H1 (cell line): ENCODE data around the gene MRPL50. TPM values are rescaled to one million over a fixed set of nuclear protein-coding genes. Genes with fewer than 3 reads are reported as not detected.

ENCODE experiments used
- CTCF ChIA-PET: fragments of 300-600 bp; sonication (Branson Sonifier 250); formaldehyde crosslinking; loops from one replicate; lab custom pipeline; 2021; ENCODE audit not compliant: partially characterized antibody; lab: Charles Lee
- POLR2A ChIA-PET: fragments of 300-600 bp; sonication (Branson Sonifier 250); formaldehyde crosslinking; loops from one replicate; lab custom pipeline; 2021; ENCODE audit warnings: inconsistent platforms; ENCODE audit not compliant: partially characterized antibody; lab: Charles Lee
- DNase-seq, 2 experiments: peaks; one replicate each; pipeline versions ENCODE4 v3.0.0 to v3.0.0-alpha.2; 2010 to 2022; ENCODE audit warnings: low spot score in 2 of 2, low read depth in 1 of 2, mixed read lengths in 1 of 2
- FAIRE-seq: peaks from 2 replicates; lab custom pipeline; 2011; peaks lifted over from hg19 to GRCh38; lab: Jason Lieb, UNC
- H2AFZ ChIP-seq: 2 replicates; pipeline ENCODE4 v1.8.1; 2012; ENCODE audit warnings: low read length, inconsistent platforms
- H2AK5ac ChIP-seq: 2 replicates; pipeline ENCODE4 v1.6.1; 2013; ENCODE audit warnings: low read depth, low read length
- H2BK120ac ChIP-seq: replicated peaks from 2 replicates; pipeline ENCODE3; 2013; ENCODE audit warnings: low read depth, low read length, inconsistent platforms
- H2BK12ac ChIP-seq: 2 replicates; pipeline ENCODE4 v1.6.1; 2013; ENCODE audit warnings: low read depth, low read length
- H2BK15ac ChIP-seq: 2 replicates; pipeline ENCODE4 v1.6.1; 2013; ENCODE audit warnings: low read length
- H2BK20ac ChIP-seq: 2 replicates; pipeline ENCODE4 v1.6.1; 2013; ENCODE audit warnings: low read length
- H2BK5ac ChIP-seq: 2 replicates; pipeline ENCODE4 v1.6.1; 2013; ENCODE audit warnings: low read depth, low read length
- H3K14ac ChIP-seq: 2 replicates; pipeline ENCODE4 v1.6.1; 2013; ENCODE audit warnings: inconsistent platforms; ENCODE audit not compliant: insufficient read length
- H3K18ac ChIP-seq: 2 replicates; pipeline ENCODE4 v1.6.1; 2013; ENCODE audit warnings: low read length; ENCODE audit errors: extremely low read depth
- H3K23ac ChIP-seq: 2 replicates; pipeline ENCODE4 v1.6.1; 2013; ENCODE audit warnings: inconsistent platforms; ENCODE audit not compliant: insufficient read length
- H3K23me2 ChIP-seq: 2 replicates; pipeline ENCODE4 v1.6.1; 2013; ENCODE audit warnings: low read depth, low read length
- H3K27ac ChIP-seq: 2 replicates; pipeline ENCODE4 v1.6.1; 2011; ENCODE audit warnings: low read depth, low read length, inconsistent platforms
- H3K27me3 ChIP-seq, 4 experiments: replicated peaks in 1 of 4; 1 replicate in 1 of 4; 2 replicates in 3 of 4; pipeline versions ENCODE4 v1.6.1 to v1.8.1; 2011 to 2013; ENCODE audit warnings: low read length in 3 of 4, mild to moderate bottlenecking in 3 of 4, inconsistent platforms in 2 of 4, mixed read lengths in 2 of 4, moderate library complexity in 1 of 4; ENCODE audit not compliant: control insufficient read depth in 3 of 4, insufficient read depth in 3 of 4; ENCODE audit errors: extremely low read depth in 1 of 4
- H3K36me3 ChIP-seq, 4 experiments: 2 replicates each; pipeline versions ENCODE4 v1.6.1 to v1.8.1; 2011 to 2013; ENCODE audit warnings: mild to moderate bottlenecking in 4 of 4, low read length in 3 of 4, moderate library complexity in 2 of 4, control low read depth in 1 of 4, inconsistent platforms in 1 of 4; ENCODE audit not compliant: insufficient read depth in 4 of 4, control insufficient read depth in 2 of 4
- H3K4ac ChIP-seq: replicated peaks from 2 replicates; pipeline ENCODE3; 2013; ENCODE audit warnings: low read length, low read depth, mixed read lengths, inconsistent platforms; ENCODE audit not compliant: insufficient read length
- H3K4me1 ChIP-seq, 4 experiments: replicated peaks in 1 of 4; 1 replicate in 1 of 4; 2 replicates in 3 of 4; pipeline versions ENCODE4 v1.6.1 to v1.8.1; 2011 to 2013; ENCODE audit warnings: low read length in 3 of 4, inconsistent platforms in 2 of 4, mixed read lengths in 1 of 4; ENCODE audit not compliant: insufficient read depth in 4 of 4, control insufficient read depth in 3 of 4
- H3K4me2 ChIP-seq, 2 experiments: 2 replicates each; pipeline versions ENCODE4 v1.6.1 to v1.8.1; 2011 to 2013; ENCODE audit warnings: low read depth in 2 of 2, low read length in 2 of 2, control low read depth in 1 of 2, inconsistent platforms in 1 of 2, mild to moderate bottlenecking in 1 of 2; ENCODE audit not compliant: insufficient read depth in 1 of 2
- H3K4me3 ChIP-seq, 4 experiments: fragments of 200-600, 300-600 bp in 1 of 4; sonication (generic), shearing (Covaris generic), sonication (Bioruptor Twin) in 1 of 4; 2 replicates each; pipeline versions ENCODE4 v1.5.1 to v1.8.1; 2011 to 2016; ENCODE audit warnings: low read length in 4 of 4, low read depth in 3 of 4, control low read depth in 2 of 4, inconsistent platforms in 2 of 4, mild to moderate bottlenecking in 2 of 4, mixed read lengths in 1 of 4, moderate library complexity in 1 of 4; ENCODE audit not compliant: insufficient read depth in 2 of 4; ENCODE audit errors: extremely low read depth in 1 of 4
- H3K56ac ChIP-seq: replicated peaks from 2 replicates; pipeline ENCODE3; 2013; ENCODE audit warnings: low read depth, mild to moderate bottlenecking, mixed read lengths, low read length, inconsistent platforms; ENCODE audit not compliant: insufficient read length
- H3K79me1 ChIP-seq: 2 replicates; pipeline ENCODE4 v1.6.1; 2013; ENCODE audit warnings: low read depth, low read length, control low read depth
- H3K79me2 ChIP-seq, 2 experiments: 2 replicates each; pipeline versions ENCODE4 v1.6.1 to v1.8.1; 2012 to 2013; ENCODE audit warnings: low read length in 2 of 2, mild to moderate bottlenecking in 2 of 2, inconsistent platforms in 1 of 2; ENCODE audit not compliant: insufficient read depth in 2 of 2, control insufficient read depth in 1 of 2
- H3K9ac ChIP-seq, 4 experiments: replicated peaks in 1 of 4; 1 replicate in 1 of 4; 2 replicates in 3 of 4; pipeline versions ENCODE4 v1.6.1 to v1.8.1; 2011 to 2013; ENCODE audit warnings: low read depth in 3 of 4, low read length in 3 of 4, control low read depth in 2 of 4, mild to moderate bottlenecking in 2 of 4, moderate library complexity in 2 of 4, inconsistent platforms in 1 of 4; ENCODE audit errors: extremely low read depth in 1 of 4
- H3K9me3 ChIP-seq, 2 experiments: 2 replicates each; pipeline versions ENCODE4 v1.6.1 to v1.8.1; 2012 to 2013; ENCODE audit warnings: mild to moderate bottlenecking in 2 of 2, moderate library complexity in 2 of 2, control low read depth in 1 of 2, inconsistent platforms in 1 of 2, low read depth in 1 of 2, low read length in 1 of 2, mixed read lengths in 1 of 2; ENCODE audit not compliant: insufficient read depth in 2 of 2
- H4K20me1 ChIP-seq, 2 experiments: replicated peaks in 1 of 2; 2 replicates each; pipeline versions ENCODE3 to v1.8.1; 2011 to 2013; ENCODE audit warnings: inconsistent platforms in 2 of 2, low read length in 2 of 2, mild to moderate bottlenecking in 1 of 2; ENCODE audit not compliant: insufficient read depth in 2 of 2, control insufficient read depth in 1 of 2
- H4K5ac ChIP-seq: 2 replicates; pipeline ENCODE4 v1.6.1; 2013; ENCODE audit warnings: low read length, low read depth, mixed read lengths, inconsistent platforms; ENCODE audit not compliant: insufficient read length
- H4K8ac ChIP-seq: 2 replicates; pipeline ENCODE4 v1.8.0; 2013; ENCODE audit warnings: mild to moderate bottlenecking, moderate library complexity, low read length, inconsistent platforms; ENCODE audit not compliant: insufficient read depth; ENCODE audit errors: extremely low read depth
- H4K91ac ChIP-seq: replicated peaks from 2 replicates; pipeline ENCODE3; 2013; ENCODE audit warnings: low read length, mixed read lengths, inconsistent platforms; ENCODE audit not compliant: insufficient read length
- CREB1 ChIP-seq: IDR thresholded peaks from 2 replicates; pipeline ENCODE4 v1.6.1; 2012; ENCODE audit warnings: inconsistent platforms
- EZH2 ChIP-seq: fragments of 200-600 bp; sonication (generic); IDR thresholded peaks from 2 replicates; pipeline ENCODE4 v1.7.1; 2012; ENCODE audit warnings: low read depth, mild to moderate bottlenecking, moderate library complexity, low read length, inconsistent platforms; ENCODE audit not compliant: severe bottlenecking
- HDAC2 ChIP-seq, 2 experiments: fragments of 300-600 bp in 1 of 2; sonication (generic) in 1 of 2; IDR thresholded peaks; 2 replicates each; pipeline ENCODE4 v1.6.1; 2011 to 2012; ENCODE audit warnings: low read depth in 2 of 2, low read length in 2 of 2, mild to moderate bottlenecking in 2 of 2, moderate library complexity in 2 of 2, borderline replicate concordance in 1 of 2, inconsistent platforms in 1 of 2
- RAD21 ChIP-seq, 2 experiments: IDR thresholded peaks in 1 of 2; conservative IDR thresholded peaks in 1 of 2; 2 replicates each; pipeline ENCODE4 v1.6.1; 2011; ENCODE audit warnings: low read depth in 2 of 2, low read length in 2 of 2, improper control_type of control experiment in 1 of 2, inconsistent platforms in 1 of 2, mild to moderate bottlenecking in 1 of 2, moderate library complexity in 1 of 2
- SIN3A ChIP-seq, 2 experiments: IDR thresholded peaks in 1 of 2; conservative IDR thresholded peaks in 1 of 2; 2 replicates each; pipeline ENCODE4 v1.6.1; 2011 to 2012; ENCODE audit warnings: low read length in 2 of 2, improper control_type of control experiment in 1 of 2, low read depth in 1 of 2, mild to moderate bottlenecking in 1 of 2
- SP4 ChIP-seq: IDR thresholded peaks from 2 replicates; pipeline ENCODE4 v1.6.1; 2012; ENCODE audit warnings: low read length, inconsistent platforms
- SRF ChIP-seq: IDR thresholded peaks from 2 replicates; pipeline ENCODE4 v1.6.1; 2011; ENCODE audit warnings: mild to moderate bottlenecking, low read depth, low read length, moderate library complexity
- TCF12 ChIP-seq: IDR thresholded peaks from 2 replicates; pipeline ENCODE4 v1.6.1; 2011; ENCODE audit warnings: low read depth, mild to moderate bottlenecking, low read length
- WGBS, 2 experiments: shearing (Covaris generic) in 1 of 2; methylation state at CpG; one replicate each; pipeline versions ENCODE4 v1.1.6 to v1.1.7; 2013 to 2015; ENCODE audit warnings: low lambda C conversion rate in 2 of 2, mixed read lengths in 2 of 2, inconsistent platforms in 1 of 2, low coverage in 1 of 2, missing lambda C conversion rate in 1 of 2; ENCODE audit not compliant: insufficient replicate concordance in 2 of 2, insufficient coverage in 1 of 2, insufficient read length in 1 of 2; ENCODE audit errors: extremely low coverage in 1 of 2, missing lambda C conversion rate in 1 of 2; 5-methylcytosine and 5-hydroxymethylcytosine counted together
- polyA plus RNA-seq, 7 experiments: library from polyadenylated mRNA; depleted of rRNA in 3 of 7; stranded (reverse) in 5 of 7; unstranded in 2 of 7; fragments of >200 nt in 5 of 7; fragments of 200-250 nt in 2 of 7; gene quantifications; 1 replicate in 5 of 7; 2 replicates in 1 of 7; 4 replicates in 1 of 7; pipeline versions ENCODE4 v1.2.1 to v1.2.3, GENCODE V29; 2011 to 2013; ENCODE audit warnings: missing spikeins in 2 of 7, mixed read lengths in 2 of 7
- total RNA-seq: library from RNA; stranded (reverse); fragmentation: NEBNext Ultra II Directional; extraction: Animal tissue kit (Norgen Biotek cat#: 25700); gene quantifications from 2 replicates; pipeline ENCODE4 v1.2.1, GENCODE V29; 2021

MRPL50 gene
- total and polyA plus RNA-seq, 2 of the 8 experiments (the other 6 are each of a cell fraction or from before 2014, with no cell fraction given), result 17.8 to 25.1 TPM

DNA sequence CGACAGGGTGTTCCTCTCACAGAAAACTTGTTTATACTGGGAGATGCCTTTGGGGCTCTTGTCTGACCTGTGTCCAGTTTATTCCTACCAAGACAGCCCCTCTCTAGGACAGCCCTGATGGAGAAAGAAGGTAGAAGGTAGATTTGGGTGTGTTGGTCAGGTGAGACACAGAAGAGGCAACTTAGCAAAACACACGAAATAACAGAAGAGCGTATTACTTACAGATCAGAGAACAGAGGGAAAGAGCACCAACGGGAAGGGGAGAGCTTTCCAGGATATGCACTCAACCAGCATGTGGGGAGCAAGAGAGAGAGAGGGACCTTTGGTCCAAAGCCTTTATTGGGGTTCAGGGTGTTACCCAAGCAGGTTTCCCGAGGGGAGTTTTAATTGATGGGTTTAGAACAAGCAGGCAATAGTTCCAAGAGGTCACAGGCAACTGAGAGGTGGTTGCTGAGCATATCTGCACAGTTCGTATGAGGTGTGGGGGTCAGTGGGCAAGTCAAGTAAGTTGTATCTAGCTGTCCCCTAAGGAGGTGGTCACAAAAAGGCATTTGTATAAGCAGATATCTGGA lies 45.4 kb downstream of the MRPL50 start:
- Histone ChIP-seq H3K4me3 (no peak overlapping the region), H3K14ac (no peak overlapping the region), H3K79me2 (no peaks in the 10 kb centered on the region), H3K36me3 (no peaks in the 10 kb centered on the region), H3K4me2 (no peak overlapping the region), H4K91ac (no peak overlapping the region), H3K27ac (no peak overlapping the region), H3K79me1 (no peaks in the 10 kb centered on the region), H4K8ac (no peak overlapping the region), H2BK120ac (no peak overlapping the region), H2AFZ (no peak overlapping the region), H3K18ac (no peak overlapping the region), H3K4ac (no peak overlapping the region), H3K9ac (no peak overlapping the region), H3K9me3 (no peaks in the 10 kb centered on the region), H3K4me1 (no peaks in the 10 kb centered on the region), H3K56ac (no peak overlapping the region), H4K5ac (no peak overlapping the region), H4K20me1 (no peaks in the 10 kb centered on the region), H3K23ac (no peak overlapping the region), H2BK12ac (no peak overlapping the region), H2BK5ac (no peak overlapping the region), H3K23me2 (no peaks in the 10 kb centered on the region), H2BK20ac (no peak overlapping the region), H2AK5ac (no peak overlapping the region), H3K27me3 (no peaks in the 10 kb centered on the region), H2BK15ac (no peak overlapping the region)
- FAIRE-seq (no peak), DNase-seq (no peak)
- POLR2A ChIA-PET, result no interaction called here
- CTCF ChIA-PET, result interaction anchor here (0.5 to 1.6 kb wide), 6 partner anchors 26 to 1892 kb away, joined by 3 to 4 read pairs (median 3); no protein-coding TSS in a partner anchor
- WGBS, 2 experiments, result 93% methylated on average over 6 of the region's 6 CpGs; no CpG with 5 or more reads in 1 of the 2 experiments
- TF ChIP-seq EZH2 (no peak), SRF (no peak), RAD21 (IDR thresholded peaks at IDR 0.05 in 1 of 2, conservative IDR thresholded peaks at IDR 0.05 in 1 of 2; ENCODE audit: low read depth in 2 of 2, low read length in 2 of 2) (no peak), HDAC2 (IDR thresholded peaks at IDR 0.05; ENCODE audit: borderline replicate concordance in 1 of 2, low read depth in 2 of 2, low read length in 2 of 2) (no peak), SIN3A (conservative IDR thresholded peaks at IDR 0.05 in 1 of 2, IDR thresholded peaks at IDR 0.05 in 1 of 2; ENCODE audit: low read depth in 1 of 2, low read length in 2 of 2) (no peak), CREB1 (no peak), SP4 (no peak), TCF12 (no peak)
